GM10266 (cell line): ENCODE results near the gene MEOX1.

Experiments
- DNase-seq: peaks from one replicate; pipeline ENCODE4 v3.0.0; 2012; ENCODE audit errors: extremely low spot score
- CTCF ChIP-seq: IDR thresholded peaks from 2 replicates; pipeline ENCODE4 v1.5.1; 2012; ENCODE audit warnings: mild to moderate bottlenecking, low read depth; ENCODE audit not compliant: control insufficient read depth, insufficient read depth; ENCODE audit errors: missing control alignments

MEOX1 gene

DNA sequence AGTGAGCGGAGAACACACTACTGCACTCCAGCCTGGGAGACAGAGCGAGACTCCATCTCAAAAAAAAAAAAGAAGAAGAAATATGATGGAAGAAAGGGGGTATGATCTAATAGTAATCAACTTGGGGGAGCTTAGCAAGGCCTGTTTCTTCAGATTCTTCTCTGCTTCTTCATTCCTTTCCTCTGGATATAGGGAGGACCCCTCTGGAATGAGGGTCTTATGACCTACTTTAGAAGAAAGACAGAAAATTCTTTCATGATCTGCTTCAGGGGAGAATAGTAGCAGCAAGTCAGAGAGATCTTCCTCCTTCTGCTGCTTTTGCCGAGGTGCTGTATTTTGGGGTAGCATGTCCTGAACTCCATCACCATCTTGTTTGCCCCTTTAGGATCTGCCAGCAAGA is 70.7 kb downstream of the MEOX1 start:
- TF ChIP-seq CTCF = no peak
- DNase-seq = no peak
